ENCODE data around the gene THEMIS2.
"Not testable (repeated sequence)": the region's sequence is repeated elsewhere in the genome, so short reads cannot be mapped to it uniquely, and the experiment has no call there.

The THEMIS2 gene

GRCh38 chr1:27855085-27855484 lies 17.3 kb upstream of the THEMIS2 start:
- Histone ChIP-seq H3K27ac (ENCODE audit: low read depth, low read length) (no peak overlapping the region), H3K4me1 (ENCODE audit: control insufficient read depth, insufficient read depth, low read length) (no peaks in the 10 kb centered on the region), H3K27me3 (ENCODE audit: control insufficient read depth, insufficient read depth, low read length) (no peaks in the 10 kb centered on the region), H3K4me3 (ENCODE audit: low read length) (no peak overlapping the region), H3K9ac (ENCODE audit: low read length) (no peak overlapping the region), H3K36me3 (ENCODE audit: control insufficient read depth, insufficient read depth, low read length) (peaks cover 13% of the 10 kb centered on the region)

GRCh38 chr1:27856561-27857343 lies 15.6 kb upstream of the THEMIS2 start:
- Histone ChIP-seq H3K27me3 (ENCODE audit: control insufficient read depth, insufficient read depth, low read length) (no peaks in the 10 kb centered on the region), H3K27ac (ENCODE audit: low read depth, low read length) (no peak overlapping the region), H3K9ac (ENCODE audit: low read length) (no peak overlapping the region), H3K36me3 (ENCODE audit: control insufficient read depth, insufficient read depth, low read length) (peaks cover under 1% of the 10 kb centered on the region), H3K4me1 (ENCODE audit: control insufficient read depth, insufficient read depth, low read length) (no peaks in the 10 kb centered on the region), H3K4me3 (ENCODE audit: low read length) (no peak overlapping the region)

- H3K27ac ChIP-seq (ENCODE audit: low read depth, low read length); H3K4me1 ChIP-seq (ENCODE audit: control insufficient read depth, insufficient read depth, low read length); H3K27me3 ChIP-seq (ENCODE audit: control insufficient read depth, insufficient read depth, low read length); H3K36me3 ChIP-seq (ENCODE audit: control insufficient read depth, insufficient read depth, low read length); H3K9ac ChIP-seq (ENCODE audit: low read length); H3K4me3 ChIP-seq (ENCODE audit: low read length): not testable (repeated sequence)
These were observed 14.8 kb upstream of the THEMIS2 start for GRCh38 chr1:27857552-27857951.

GRCh38 chr1:27858072-27858948 lies 14.0 kb upstream of the THEMIS2 start:
- H3K4me1 ChIP-seq (ENCODE audit: control insufficient read depth, insufficient read depth, low read length): no peaks in the 10 kb centered on the region
- no peak overlapping the region for H3K9ac ChIP-seq (ENCODE audit: low read length)
- H3K27ac ChIP-seq (ENCODE audit: low read depth, low read length): no peak overlapping the region
- H3K27me3 ChIP-seq (ENCODE audit: control insufficient read depth, insufficient read depth, low read length): no peaks in the 10 kb centered on the region
- H3K36me3 ChIP-seq (ENCODE audit: control insufficient read depth, insufficient read depth, low read length): no peaks in the 10 kb centered on the region
- no peak overlapping the region for H3K4me3 ChIP-seq (ENCODE audit: low read length)

- H3K9ac ChIP-seq (ENCODE audit: low read length): no peak overlapping the region
- no peak overlapping the region for H3K27ac ChIP-seq (ENCODE audit: low read depth, low read length)
These were observed 13.3 kb upstream of the THEMIS2 start for GRCh38 chr1:27858949-27859576.

GRCh38 chr1:27861436-27861835 lies 10.9 kb upstream of the THEMIS2 start:
- H3K27ac ChIP-seq (ENCODE audit: low read depth, low read length): no peak overlapping the region
- H3K4me3 ChIP-seq (ENCODE audit: low read length): no peak overlapping the region
- no peaks in the 10 kb centered on the region for H3K36me3 ChIP-seq (ENCODE audit: control insufficient read depth, insufficient read depth, low read length)
- H3K27me3 ChIP-seq (ENCODE audit: control insufficient read depth, insufficient read depth, low read length): no peaks in the 10 kb centered on the region
- H3K9ac ChIP-seq (ENCODE audit: low read length): no peak overlapping the region
- H3K4me1 ChIP-seq (ENCODE audit: control insufficient read depth, insufficient read depth, low read length): no peaks in the 10 kb centered on the region

More at GRCh38 chr1:27858949-27859576, 13.3 kb upstream of the THEMIS2 start:
- Histone ChIP-seq H3K36me3 (ENCODE audit: control insufficient read depth, insufficient read depth, low read length) (no peaks in the 10 kb centered on the region), H3K27me3 (ENCODE audit: control insufficient read depth, insufficient read depth, low read length) (no peaks in the 10 kb centered on the region), H3K4me3 (ENCODE audit: low read length) (no peak overlapping the region), H3K4me1 (ENCODE audit: control insufficient read depth, insufficient read depth, low read length) (no peaks in the 10 kb centered on the region)

GRCh38 chr1:27862004-27862403 lies 10.3 kb upstream of the THEMIS2 start:
- no peak overlapping the region for H3K4me3 ChIP-seq (ENCODE audit: low read length)

GRCh38 chr1:27862671-27863537 lies 9.4 kb upstream of the THEMIS2 start:
- Histone ChIP-seq H3K9ac (ENCODE audit: low read length) (no peak overlapping the region), H3K4me1 (ENCODE audit: control insufficient read depth, insufficient read depth, low read length) (no peaks in the 10 kb centered on the region), H3K27ac (ENCODE audit: low read depth, low read length) (peak overlapping the region; percentile 14), H3K36me3 (ENCODE audit: control insufficient read depth, insufficient read depth, low read length) (no peaks in the 10 kb centered on the region), H3K27me3 (ENCODE audit: control insufficient read depth, insufficient read depth, low read length) (no peaks in the 10 kb centered on the region), H3K4me3 (ENCODE audit: low read length) (no peak overlapping the region)

More at GRCh38 chr1:27862004-27862403, 10.3 kb upstream of the THEMIS2 start:
- Histone ChIP-seq H3K27ac (ENCODE audit: low read depth, low read length) (no peak overlapping the region), H3K27me3 (ENCODE audit: control insufficient read depth, insufficient read depth, low read length) (no peaks in the 10 kb centered on the region), H3K9ac (ENCODE audit: low read length) (no peak overlapping the region), H3K36me3 (ENCODE audit: control insufficient read depth, insufficient read depth, low read length) (no peaks in the 10 kb centered on the region), H3K4me1 (ENCODE audit: control insufficient read depth, insufficient read depth, low read length) (no peaks in the 10 kb centered on the region)

GRCh38 chr1:27863538-27863915 lies 8.8 kb upstream of the THEMIS2 start:
- Histone ChIP-seq H3K9ac (ENCODE audit: low read length) (no peak overlapping the region), H3K27ac (ENCODE audit: low read depth, low read length) (no peak overlapping the region), H3K27me3 (ENCODE audit: control insufficient read depth, insufficient read depth, low read length) (no peaks in the 10 kb centered on the region), H3K4me1 (ENCODE audit: control insufficient read depth, insufficient read depth, low read length) (no peaks in the 10 kb centered on the region), H3K4me3 (ENCODE audit: low read length) (no peak overlapping the region), H3K36me3 (ENCODE audit: control insufficient read depth, insufficient read depth, low read length) (no peaks in the 10 kb centered on the region)

GRCh38 chr1:27864264-27864895 lies 8.0 kb upstream of the THEMIS2 start:
- H3K27me3 ChIP-seq (ENCODE audit: control insufficient read depth, insufficient read depth, low read length): no peaks in the 10 kb centered on the region
- no peak overlapping the region for H3K27ac ChIP-seq (ENCODE audit: low read depth, low read length)
- no peak overlapping the region for H3K9ac ChIP-seq (ENCODE audit: low read length)
- no peak overlapping the region for H3K4me3 ChIP-seq (ENCODE audit: low read length)
- no peaks in the 10 kb centered on the region for H3K4me1 ChIP-seq (ENCODE audit: control insufficient read depth, insufficient read depth, low read length)
- no peaks in the 10 kb centered on the region for H3K36me3 ChIP-seq (ENCODE audit: control insufficient read depth, insufficient read depth, low read length)

- Histone ChIP-seq H3K4me1 (ENCODE audit: control insufficient read depth, insufficient read depth, low read length) (no peaks in the 10 kb centered on the region), H3K27ac (ENCODE audit: low read depth, low read length) (no peak overlapping the region), H3K9ac (ENCODE audit: low read length) (no peak overlapping the region), H3K27me3 (ENCODE audit: control insufficient read depth, insufficient read depth, low read length) (no peaks in the 10 kb centered on the region), H3K4me3 (ENCODE audit: low read length) (no peak overlapping the region), H3K36me3 (ENCODE audit: control insufficient read depth, insufficient read depth, low read length) (no peaks in the 10 kb centered on the region)
These were observed 6.5 kb upstream of the THEMIS2 start for GRCh38 chr1:27865821-27866220.

All from rectal smooth muscle tissue (tissue), 1 donor.